Measurements from ENCODE around the gene SH2B3.
A peak's percentile ranks its signal among the peaks of the same experiment; 100 is the strongest.
"Not testable (repeated sequence)": the region's sequence is repeated elsewhere in the genome, so short reads cannot be mapped to it uniquely, and the experiment has no call there.

SH2B3 gene

GRCh38 chr12:111368788-111369495 is 36.8 kb upstream of the SH2B3 start, which contains the start of gene PHETA1:
Gene PHETA1 (minus strand): TSS chr12:111369095. CDS start chr12:111363427, 5,668 bp downstream.
- peak within 1 kb of the TSS; percentile 81 for H3K4me3 Mint-ChIP-seq
- H3K4me1 Mint-ChIP-seq (ENCODE audit: low read depth), result peaks cover 10% of the 10 kb centered on the region
- H3K36me3 Mint-ChIP-seq (ENCODE audit: low read depth), result no peaks in the 10 kb centered on the region
- no peak within 1 kb of the TSS for H3K27ac Mint-ChIP-seq
- peaks cover 18% of the 10 kb centered on the region for H3K27me3 Mint-ChIP-seq (ENCODE audit: low read depth)
- H3K9me3 Mint-ChIP-seq, result no peaks in the 10 kb centered on the region

- Mint-ChIP-seq H3K4me1 (ENCODE audit: low read depth) (peaks cover 10% of the 10 kb centered on the region), H3K27me3 (ENCODE audit: low read depth) (peaks cover 18% of the 10 kb centered on the region), H3K27ac (no peak overlapping the region), H3K4me3 (peak overlapping the region; percentile 81), H3K9me3 (no peaks in the 10 kb centered on the region), H3K36me3 (ENCODE audit: low read depth) (no peaks in the 10 kb centered on the region)
These were observed 36.1 kb upstream of the SH2B3 start for GRCh38 chr12:111369496-111370220.

DNA sequence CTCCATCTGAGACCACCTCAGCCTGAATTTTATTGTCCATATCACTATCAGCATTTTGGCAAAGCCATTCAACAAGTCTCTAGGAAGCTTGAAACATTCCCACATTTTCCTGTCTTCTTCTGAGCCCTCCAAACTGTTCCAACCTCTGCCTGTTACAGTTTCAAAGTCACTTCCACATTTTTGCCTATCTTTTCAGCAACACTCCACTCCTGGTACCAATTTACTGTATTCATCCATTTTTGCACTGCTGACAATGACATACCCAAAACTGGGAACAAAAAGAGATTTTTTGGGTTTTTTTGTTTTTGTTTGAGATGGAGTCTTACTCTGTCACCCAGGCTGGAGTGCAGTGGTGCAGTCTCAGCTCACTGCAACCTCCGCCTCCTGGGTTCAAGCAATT is 32.5 kb upstream of the SH2B3 start:
- H3K27me3 Mint-ChIP-seq (ENCODE audit: low read depth), result peaks cover 11% of the 10 kb centered on the region
- not testable (repeated sequence) for H3K4me1 Mint-ChIP-seq (ENCODE audit: low read depth); H3K4me3 Mint-ChIP-seq; H3K27ac Mint-ChIP-seq; H3K9me3 Mint-ChIP-seq; H3K36me3 Mint-ChIP-seq (ENCODE audit: low read depth)

GRCh38 chr12:111377440-111377839 is 28.3 kb upstream of the SH2B3 start:
- Mint-ChIP-seq H3K4me3 (no peak overlapping the region), H3K4me1 (ENCODE audit: low read depth) (no peaks in the 10 kb centered on the region), H3K27me3 (ENCODE audit: low read depth) (peaks cover 8% of the 10 kb centered on the region), H3K27ac (no peak overlapping the region), H3K36me3 (ENCODE audit: low read depth) (no peaks in the 10 kb centered on the region), H3K9me3 (no peaks in the 10 kb centered on the region)

- Mint-ChIP-seq H3K27me3 (ENCODE audit: low read depth) (peaks cover 10% of the 10 kb centered on the region), H3K27ac (no peak overlapping the region), H3K36me3 (ENCODE audit: low read depth) (no peaks in the 10 kb centered on the region), H3K4me3 (no peak overlapping the region), H3K9me3 (no peaks in the 10 kb centered on the region), H3K4me1 (ENCODE audit: low read depth) (no peaks in the 10 kb centered on the region)
These were observed 25.7 kb upstream of the SH2B3 start for GRCh38 chr12:111379942-111380554.

GRCh38 chr12:111384596-111384995 is 21.1 kb upstream of the SH2B3 start:
- peaks cover 16% of the 10 kb centered on the region for H3K27me3 Mint-ChIP-seq (ENCODE audit: low read depth)
- no peak overlapping the region for H3K4me3 Mint-ChIP-seq
- no peaks in the 10 kb centered on the region for H3K4me1 Mint-ChIP-seq (ENCODE audit: low read depth)
- no peaks in the 10 kb centered on the region for H3K36me3 Mint-ChIP-seq (ENCODE audit: low read depth)
- no peaks in the 10 kb centered on the region for H3K9me3 Mint-ChIP-seq
- no peak overlapping the region for H3K27ac Mint-ChIP-seq

- Mint-ChIP-seq H3K4me1 (ENCODE audit: low read depth) (no peaks in the 10 kb centered on the region), H3K4me3 (no peak overlapping the region), H3K27me3 (ENCODE audit: low read depth) (peaks cover 13% of the 10 kb centered on the region), H3K9me3 (no peaks in the 10 kb centered on the region), H3K36me3 (ENCODE audit: low read depth) (no peaks in the 10 kb centered on the region), H3K27ac (no peak overlapping the region)
These were observed 18.8 kb upstream of the SH2B3 start for GRCh38 chr12:111386885-111387284.

GRCh38 chr12:111387747-111388323 is 17.9 kb upstream of the SH2B3 start:
- Mint-ChIP-seq H3K9me3 (no peaks in the 10 kb centered on the region), H3K36me3 (ENCODE audit: low read depth) (no peaks in the 10 kb centered on the region), H3K27ac (no peak overlapping the region), H3K27me3 (ENCODE audit: low read depth) (peaks cover 13% of the 10 kb centered on the region), H3K4me3 (no peak overlapping the region), H3K4me1 (ENCODE audit: low read depth) (no peaks in the 10 kb centered on the region)

DNA sequence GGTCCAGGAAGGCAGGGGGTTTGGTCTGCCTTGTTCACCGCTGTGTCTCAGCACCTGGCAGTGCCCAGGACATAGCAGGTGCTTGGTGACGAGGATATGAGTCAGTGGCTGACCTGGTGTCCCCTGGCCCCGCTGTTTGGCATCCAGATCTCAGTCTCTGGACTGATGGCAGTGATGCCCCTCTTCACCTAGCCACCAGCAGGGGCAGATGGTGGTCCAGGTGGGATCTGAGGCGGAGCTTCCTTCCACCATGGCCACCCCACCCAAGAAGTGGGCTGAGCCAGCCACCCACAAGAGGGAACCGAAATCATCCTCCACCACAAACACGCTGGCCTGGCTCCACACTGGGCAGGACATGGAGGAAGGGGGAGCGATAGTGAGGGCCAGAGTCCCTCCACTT is 16.1 kb upstream of the SH2B3 start:
- H3K36me3 Mint-ChIP-seq (ENCODE audit: low read depth), result no peaks in the 10 kb centered on the region

DNA sequence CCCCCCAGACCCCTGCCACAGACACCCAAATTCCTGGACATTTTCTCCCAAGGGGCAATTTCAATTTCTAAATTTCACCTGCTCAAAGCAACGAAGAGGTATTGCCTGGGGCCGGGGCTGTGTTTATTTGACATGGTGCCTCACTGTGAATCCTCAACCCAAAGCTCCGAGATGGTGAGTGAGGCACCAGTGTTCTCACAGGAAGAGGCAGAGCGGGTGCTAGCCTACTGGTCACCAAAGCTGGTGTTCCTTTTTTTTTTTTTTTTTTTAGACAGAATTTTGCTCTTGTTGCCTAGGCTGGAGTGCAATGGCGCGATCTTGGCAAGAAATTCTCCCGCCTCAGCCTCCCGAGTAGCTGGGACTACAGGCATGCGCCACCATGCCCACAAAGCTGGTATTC is 14.8 kb upstream of the SH2B3 start:
- Mint-ChIP-seq H3K4me3 (no peak overlapping the region), H3K4me1 (ENCODE audit: low read depth) (no peaks in the 10 kb centered on the region), H3K27me3 (ENCODE audit: low read depth) (peaks cover 4% of the 10 kb centered on the region), H3K27ac (no peak overlapping the region), H3K9me3 (no peaks in the 10 kb centered on the region), H3K36me3 (ENCODE audit: low read depth) (no peaks in the 10 kb centered on the region)

More for the DNA sequence above, 16.1 kb upstream of the SH2B3 start:
- Mint-ChIP-seq H3K4me1 (ENCODE audit: low read depth) (no peaks in the 10 kb centered on the region), H3K27ac (no peak overlapping the region), H3K9me3 (no peaks in the 10 kb centered on the region), H3K27me3 (ENCODE audit: low read depth) (peaks cover 11% of the 10 kb centered on the region), H3K4me3 (no peak overlapping the region)

GRCh38 chr12:111393700-111394300 is 11.9 kb upstream of the SH2B3 start:
- no peak overlapping the region for H3K4me3 Mint-ChIP-seq
- H3K9me3 Mint-ChIP-seq, result no peaks in the 10 kb centered on the region
- H3K27ac Mint-ChIP-seq, result no peak overlapping the region
- no peaks in the 10 kb centered on the region for H3K27me3 Mint-ChIP-seq (ENCODE audit: low read depth)
- no peaks in the 10 kb centered on the region for H3K36me3 Mint-ChIP-seq (ENCODE audit: low read depth)
- peaks cover 7% of the 10 kb centered on the region for H3K4me1 Mint-ChIP-seq (ENCODE audit: low read depth)

DNA sequence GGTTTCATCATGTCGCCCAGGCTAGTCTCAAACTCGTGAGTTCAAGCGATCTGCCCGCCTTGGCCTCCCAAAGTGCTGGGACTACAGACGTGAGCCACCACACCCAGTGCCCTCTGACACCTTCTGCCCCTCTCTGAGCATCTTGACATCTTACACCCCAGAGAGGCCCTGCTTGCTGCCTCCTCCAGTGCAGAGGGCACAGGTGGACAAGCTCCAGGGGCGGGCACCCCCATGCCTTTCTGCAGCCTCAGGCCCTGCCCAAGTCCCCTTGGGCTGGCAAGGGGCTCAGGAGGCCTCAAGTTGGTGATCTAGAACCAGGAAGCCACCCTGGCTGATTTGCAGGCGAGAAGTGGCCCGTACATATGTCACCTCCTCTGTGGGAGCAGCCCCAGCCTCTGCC is 11.2 kb upstream of the SH2B3 start:
- H3K36me3 Mint-ChIP-seq (ENCODE audit: low read depth), result no peaks in the 10 kb centered on the region
- peaks cover 2% of the 10 kb centered on the region for H3K27me3 Mint-ChIP-seq (ENCODE audit: low read depth)
- no peak overlapping the region for H3K4me3 Mint-ChIP-seq
- peaks cover 12% of the 10 kb centered on the region for H3K4me1 Mint-ChIP-seq (ENCODE audit: low read depth)
- no peaks in the 10 kb centered on the region for H3K9me3 Mint-ChIP-seq
- no peak overlapping the region for H3K27ac Mint-ChIP-seq

DNA sequence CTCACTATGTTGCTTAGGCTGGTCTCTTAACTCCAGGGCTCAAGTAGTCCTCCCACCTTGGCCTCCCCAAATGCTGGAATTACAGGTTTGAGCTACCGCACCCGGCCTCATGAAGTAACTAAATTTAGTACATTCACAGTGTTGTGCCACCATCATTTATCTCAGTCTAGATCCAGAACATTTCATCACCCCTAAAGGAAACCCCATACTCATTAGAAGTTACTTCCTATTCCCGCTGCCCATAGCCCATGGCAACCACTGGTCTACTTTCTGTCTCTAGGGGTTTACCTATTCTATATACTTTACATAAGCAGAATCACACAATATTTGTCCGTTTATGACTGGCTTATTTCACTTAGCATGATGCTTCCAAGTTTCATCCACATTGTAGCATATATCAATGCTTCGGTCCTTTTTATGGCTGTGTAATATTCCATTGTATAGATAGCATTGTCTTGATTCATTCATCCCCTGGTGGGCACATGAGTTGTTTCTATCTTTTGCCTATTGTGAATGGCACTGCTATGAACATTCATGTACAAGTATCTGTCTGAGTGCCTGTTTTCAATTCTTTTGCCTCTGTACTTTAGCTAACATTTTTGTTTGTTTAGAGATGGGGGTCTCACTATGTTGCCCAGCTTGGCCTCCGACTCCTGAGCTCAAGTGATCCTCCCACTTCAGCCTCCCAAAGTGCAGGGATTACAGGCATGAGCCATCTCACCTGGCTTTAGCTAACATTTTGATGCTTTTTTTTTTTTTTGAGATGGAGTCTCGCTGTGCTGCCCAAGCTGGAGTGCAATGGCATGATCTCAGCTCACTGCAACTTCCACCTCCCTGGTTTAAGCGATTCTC is 10.2 kb upstream of the SH2B3 start:
- H3K9me3 Mint-ChIP-seq, result no peaks in the 10 kb centered on the region
- H3K4me1 Mint-ChIP-seq (ENCODE audit: low read depth), result peaks cover 15% of the 10 kb centered on the region
- H3K4me3 Mint-ChIP-seq, result no peak overlapping the region
- no peaks in the 10 kb centered on the region for H3K36me3 Mint-ChIP-seq (ENCODE audit: low read depth)
- no peak overlapping the region for H3K27ac Mint-ChIP-seq
- peaks cover 12% of the 10 kb centered on the region for H3K27me3 Mint-ChIP-seq (ENCODE audit: low read depth)

- not testable (repeated sequence) for H3K27ac Mint-ChIP-seq; H3K36me3 Mint-ChIP-seq (ENCODE audit: low read depth); H3K9me3 Mint-ChIP-seq; H3K4me3 Mint-ChIP-seq
- Mint-ChIP-seq H3K4me1 (ENCODE audit: low read depth) (peaks cover 15% of the 10 kb centered on the region), H3K27me3 (ENCODE audit: low read depth) (peaks cover 15% of the 10 kb centered on the region)
These were observed 9.5 kb upstream of the SH2B3 start for GRCh38 chr12:111396271-111396670.
